Esophagus squamous epithelium (tissue), 4 donors: ENCODE measurements around the gene GABRA4.

Experiments
- POLR2A ChIP-seq, 4 donors: fragments of 450-650 bp; IDR thresholded peaks; one replicate each; pipeline ENCODE4 v1.6.1; 2017; ENCODE audit warnings: antibody characterized with exemption in 4 of 4, mild to moderate bottlenecking in 4 of 4, moderate library complexity in 3 of 4
- TF ChIP-seq, protein P1 (sequence below), 6 experiments: fragments of 450-650 bp in 4 of 6; fragments of 200-600 bp in 2 of 6; sonication (generic) in 2 of 6; IDR thresholded peaks; one replicate each; pipeline ENCODE4 v1.5.1; 2016 to 2019; ENCODE audit warnings: antibody characterized with exemption in 6 of 6, mild to moderate bottlenecking in 4 of 6, moderate library complexity in 4 of 6

DNA sequence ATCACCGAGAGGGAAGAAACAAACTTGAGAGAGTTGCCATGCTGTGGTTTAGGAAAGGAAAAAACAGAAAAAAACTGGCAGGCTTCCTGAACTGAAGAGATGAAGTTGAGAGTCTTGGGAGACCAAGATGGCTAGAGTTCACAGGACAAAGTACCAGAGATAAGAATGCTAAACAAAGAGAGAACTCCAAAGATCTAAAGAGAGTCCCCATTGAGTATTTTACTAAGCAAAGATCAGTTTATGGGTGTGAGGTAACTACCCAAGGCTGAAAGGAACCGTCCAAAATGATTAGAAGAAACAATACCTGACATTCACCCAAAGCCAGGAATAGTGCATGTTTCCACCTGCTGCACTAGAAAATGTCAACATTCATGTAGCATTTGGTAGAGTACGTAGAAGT is 62.5 kb downstream of the GABRA4 start:
- TF ChIP-seq POLR2A (IDR thresholded peaks at IDR 0.05) = no peak
- TF ChIP-seq, protein P1, sequence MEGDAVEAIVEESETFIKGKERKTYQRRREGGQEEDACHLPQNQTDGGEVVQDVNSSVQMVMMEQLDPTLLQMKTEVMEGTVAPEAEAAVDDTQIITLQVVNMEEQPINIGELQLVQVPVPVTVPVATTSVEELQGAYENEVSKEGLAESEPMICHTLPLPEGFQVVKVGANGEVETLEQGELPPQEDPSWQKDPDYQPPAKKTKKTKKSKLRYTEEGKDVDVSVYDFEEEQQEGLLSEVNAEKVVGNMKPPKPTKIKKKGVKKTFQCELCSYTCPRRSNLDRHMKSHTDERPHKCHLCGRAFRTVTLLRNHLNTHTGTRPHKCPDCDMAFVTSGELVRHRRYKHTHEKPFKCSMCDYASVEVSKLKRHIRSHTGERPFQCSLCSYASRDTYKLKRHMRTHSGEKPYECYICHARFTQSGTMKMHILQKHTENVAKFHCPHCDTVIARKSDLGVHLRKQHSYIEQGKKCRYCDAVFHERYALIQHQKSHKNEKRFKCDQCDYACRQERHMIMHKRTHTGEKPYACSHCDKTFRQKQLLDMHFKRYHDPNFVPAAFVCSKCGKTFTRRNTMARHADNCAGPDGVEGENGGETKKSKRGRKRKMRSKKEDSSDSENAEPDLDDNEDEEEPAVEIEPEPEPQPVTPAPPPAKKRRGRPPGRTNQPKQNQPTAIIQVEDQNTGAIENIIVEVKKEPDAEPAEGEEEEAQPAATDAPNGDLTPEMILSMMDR (IDR thresholded peaks at IDR 0.05) = no peak
